HCT116 (cell line): ENCODE data around the gene TFCP2. TPM values are rescaled to one million over a fixed set of nuclear protein-coding genes. Genes with fewer than 3 reads are reported as not detected.

ENCODE experiments used
- ATAC-seq: fragments of 200-7000 bp; cut with Tn5 transposase; 2 replicates; pipeline ENCODE4 v1.9.1; 2020; ENCODE audit warnings: mild to moderate bottlenecking, moderate library complexity
- BruUV-seq: library from RNA; stranded (reverse); fragments of 400-500 nt; replicated peaks from 2 replicates; lab custom pipeline; 2021; lab: Mats Ljungman, UMichigan
- CTCF ChIA-PET: fragments of 300-600 bp; sonication (Branson Sonifier 250); formaldehyde crosslinking; loops from one replicate; lab custom pipeline; 2021; ENCODE audit warnings: antibody characterized with exemption; lab: Charles Lee
- POLR2A ChIA-PET: fragments of 300-600, 350-600 bp; sonication (Branson Sonifier 250); formaldehyde crosslinking; loops from one replicate; lab custom pipeline; 2021; ENCODE audit warnings: antibody characterized with exemption; lab: Charles Lee
- RAD21 ChIA-PET, 2 experiments: fragments of 300-600 bp; sonication (Branson Sonifier 250); formaldehyde crosslinking; loops; one replicate each; lab custom pipeline; 2023; ENCODE audit warnings: low total read pairs in 2 of 2; ENCODE audit not compliant: uncharacterized antibody in 2 of 2, unreplicated experiment in 2 of 2, low non-redundant PET in 1 of 2; lab: Charles Lee
- DNase-seq: peaks from one replicate; pipeline ENCODE4 v3.0.0-alpha.2; 2010; ENCODE audit warnings: low read depth, low spot score
- H2AFZ ChIP-seq: fragments of 200-600 bp; shearing (Covaris generic), sonication (generic); 2 replicates; pipeline ENCODE4 v1.6.1; 2017; ENCODE audit warnings: low read depth, mixed run types, mixed read lengths, antibody characterized with exemption, low read length; ENCODE audit not compliant: poor library complexity, severe bottlenecking
- H3K27ac ChIP-seq: 2 replicates; pipeline ENCODE4 v1.5.1; 2012; ENCODE audit warnings: low read depth, low read length
- H3K27me3 ChIP-seq: fragments of 200-600 bp; sonication (generic); 2 replicates; pipeline ENCODE4 v1.6.1; 2016; ENCODE audit warnings: mixed run types, low read length, mixed read lengths; ENCODE audit not compliant: insufficient read depth
- H3K36me3 ChIP-seq, 2 experiments: fragments of 200-500 bp in 1 of 2; fragments of 200-600 bp in 1 of 2; sonication (Bioruptor generic) in 1 of 2; sonication (generic) in 1 of 2; 2 replicates each; pipeline versions ENCODE4 v1.5.1 to v1.6.1; 2014 to 2016; ENCODE audit warnings: low read length in 2 of 2, inconsistent platforms in 1 of 2, mixed read lengths in 1 of 2, mixed run types in 1 of 2; ENCODE audit not compliant: insufficient read depth in 2 of 2, control insufficient read depth in 1 of 2
- H3K4me1 ChIP-seq, 2 experiments: fragments of 200-600 bp in 1 of 2; sonication (generic) in 1 of 2; 2 replicates each; pipeline versions ENCODE4 v1.5.1 to v1.6.1; 2012 to 2017; ENCODE audit warnings: low read length in 2 of 2, inconsistent platforms in 1 of 2, mild to moderate bottlenecking in 1 of 2, mixed read lengths in 1 of 2, mixed run types in 1 of 2, moderate library complexity in 1 of 2; ENCODE audit not compliant: insufficient read depth in 2 of 2, control insufficient read depth in 1 of 2
- H3K4me2 ChIP-seq: fragments of 200-600 bp; sonication (generic); 2 replicates; pipeline ENCODE4 v1.6.1; 2017; ENCODE audit warnings: mixed run types, low read length, mixed read lengths
- H3K4me3 ChIP-seq, 2 experiments: fragments of 200-600 bp in 1 of 2; sonication (generic) in 1 of 2; replicated peaks in 1 of 2; 2 replicates each; pipeline ENCODE4 v1.5.1; 2011 to 2016; ENCODE audit warnings: low read length in 2 of 2, control low read depth in 1 of 2, low read depth in 1 of 2, mild to moderate bottlenecking in 1 of 2, mixed read lengths in 1 of 2, mixed run types in 1 of 2
- H3K79me2 ChIP-seq: fragments of 200-600 bp; sonication (generic); 2 replicates; pipeline ENCODE4 v1.6.1; 2017; ENCODE audit warnings: mild to moderate bottlenecking, mixed run types, low read length, moderate library complexity, mixed read lengths; ENCODE audit not compliant: insufficient read depth
- H3K9ac ChIP-seq: fragments of 200-600 bp; sonication (generic); 2 replicates; pipeline ENCODE4 v1.6.1; 2016; ENCODE audit warnings: low read length, mixed read lengths
- H3K9me2 ChIP-seq: fragments of 200-600 bp; sonication (generic), shearing (Covaris generic); 2 replicates; pipeline ENCODE4 v1.6.1; 2017; ENCODE audit warnings: mixed run types, mild to moderate bottlenecking, moderate library complexity; ENCODE audit not compliant: insufficient read depth
- H3K9me3 ChIP-seq, 2 experiments: fragments of 200-500 bp in 1 of 2; fragments of 200-600 bp in 1 of 2; sonication (Bioruptor generic) in 1 of 2; sonication (generic) in 1 of 2; 2 replicates each; pipeline ENCODE4 v1.6.1; 2014 to 2017; ENCODE audit warnings: low read length in 2 of 2, mixed read lengths in 2 of 2, inconsistent platforms in 1 of 2, low read depth in 1 of 2, mild to moderate bottlenecking in 1 of 2, mixed run types in 1 of 2, moderate library complexity in 1 of 2; ENCODE audit not compliant: control insufficient read depth in 1 of 2, insufficient read depth in 1 of 2
- H4K20me1 ChIP-seq: fragments of 200-600 bp; sonication (generic), shearing (Covaris generic); 2 replicates; pipeline ENCODE4 v1.6.1; 2017; ENCODE audit warnings: mixed run types, mild to moderate bottlenecking, moderate library complexity; ENCODE audit not compliant: insufficient read depth
- ATF3 ChIP-seq: IDR thresholded peaks from 2 replicates; pipeline ENCODE4 v1.6.1; 2012
- CTCF ChIP-seq, 3 experiments: fragments of 200-600 bp in 1 of 3; sonication (generic) in 1 of 3; IDR thresholded peaks in 2 of 3; conservative IDR thresholded peaks in 1 of 3; 2 replicates each; pipeline ENCODE4 v1.5.1; 2012 to 2017; ENCODE audit warnings: low read depth in 2 of 3, low read length in 2 of 3, antibody characterized with exemption in 1 of 3, borderline replicate concordance in 1 of 3, control low read depth in 1 of 3, mild to moderate bottlenecking in 1 of 3, mixed read lengths in 1 of 3, mixed run types in 1 of 3, moderate library complexity in 1 of 3; ENCODE audit not compliant: insufficient read depth in 1 of 3
- EZH2 ChIP-seq: fragments of 200-600 bp; sonication (generic); IDR thresholded peaks from 2 replicates; pipeline ENCODE4 v1.6.1; 2017; ENCODE audit warnings: antibody characterized with exemption, mixed run types
- EZH2phosphoT487 ChIP-seq: fragments of 200-600 bp; IDR thresholded peaks from 2 replicates; pipeline ENCODE4 v1.6.1; 2018; ENCODE audit warnings: antibody characterized with exemption, borderline replicate concordance
- FOSL1 ChIP-seq: IDR thresholded peaks from 2 replicates; pipeline ENCODE4 v1.6.1; 2012; ENCODE audit warnings: low read depth
- JUND ChIP-seq: IDR thresholded peaks from 2 replicates; pipeline ENCODE4 v1.6.1; 2012
- RAD21 ChIP-seq: IDR thresholded peaks from 2 replicates; pipeline ENCODE4 v1.6.1; 2012; ENCODE audit warnings: low read depth, mild to moderate bottlenecking
- REST ChIP-seq: IDR thresholded peaks from 2 replicates; pipeline ENCODE4 v1.6.1; 2012; ENCODE audit warnings: low read depth
- TCF7L2 ChIP-seq: IDR thresholded peaks from 2 replicates; pipeline ENCODE4 v1.7.0; 2011; ENCODE audit warnings: borderline replicate concordance, inconsistent platforms; ENCODE audit not compliant: insufficient read depth, insufficient read length; ENCODE audit errors: extremely low read depth
- YY1 ChIP-seq: IDR thresholded peaks from 2 replicates; pipeline ENCODE4 v1.6.1; 2011; ENCODE audit warnings: low read length, low read depth, moderate library complexity, mild to moderate bottlenecking; ENCODE audit not compliant: insufficient replicate concordance; ENCODE audit errors: extremely low read depth
- intact Hi-C: fragments of 100-400 bp; cut with micrococcal nuclease; formaldehyde crosslinking; loops from 2 replicates; pipeline ENCODE4 v1.10.0; 2022
- total RNA-seq: library from RNA; stranded (reverse); gene quantifications from one replicate; pipeline ENCODE4 v1.2.1, GENCODE V29; 2021; ENCODE audit not compliant: unreplicated experiment

The TFCP2 gene
- total RNA-seq, 1 experiment from 2014 or later: 31.6 TPM

- Histone ChIP-seq H3K27me3 (no peaks in the 10 kb centered on the region), H4K20me1 (no peaks in the 10 kb centered on the region), H3K79me2 (no peaks in the 10 kb centered on the region), H3K9me3 (no peaks in the 10 kb centered on the region), H3K9me2 (no peaks in the 10 kb centered on the region), H3K4me1 (peaks cover 12 to 20% of the 10 kb centered on the region in 2 experiments), H3K4me2 (no peak overlapping the region), H3K36me3 (no peaks in the 10 kb centered on the region), H3K4me3 (no peak overlapping the region), H3K27ac (no peak overlapping the region), H2AFZ (no peak overlapping the region), H3K9ac (no peak overlapping the region)
- intact Hi-C loops: no loop called here
- TF ChIP-seq ATF3 (no peak), JUND (no peak), TCF7L2 (no peak), YY1 (no peak), REST (no peak), RAD21 (no peak)
- ATAC-seq: no peak
- ChIA-PET RAD21 (no interaction called here), CTCF (no interaction called here), POLR2A (no interaction called here)
- DNase-seq: no peak
- no TSS peak for BruUV-seq
These were observed 29.8 kb upstream of the TFCP2 start for GRCh38 chr12:51202718-51203117.

- BruUV-seq: no TSS peak
- TF ChIP-seq FOSL1 (no peak), CTCF (IDR thresholded peaks at IDR 0.05 in 2 of 3, conservative IDR thresholded peaks at IDR 0.05 in 1 of 3; ENCODE audit: borderline replicate concordance in 1 of 3, insufficient read depth in 1 of 3, low read depth in 2 of 3, low read length in 2 of 3) (no peak), EZH2 (no peak), YY1 (no peak), EZH2phosphoT487 (no peak)
- TF ChIP-seq, all 23 proteins: peak for 0
- H4K20me1 ChIP-seq: no peaks in the 10 kb centered on the region
- no peak overlapping the region for H3K4me3 ChIP-seq
- no peak overlapping the region for H2AFZ ChIP-seq
- RAD21 ChIA-PET: no interaction called here
- POLR2A ChIA-PET: no interaction called here
- no peaks in the 10 kb centered on the region for H3K9me2 ChIP-seq
- no peak for DNase-seq
- H3K9ac ChIP-seq: no peak overlapping the region
- no peaks in the 10 kb centered on the region for H3K79me2 ChIP-seq
- peaks cover 12 to 20% of the 10 kb centered on the region in 2 experiments for H3K4me1 ChIP-seq
- H3K27me3 ChIP-seq: no peaks in the 10 kb centered on the region
- H3K9me3 ChIP-seq: no peaks in the 10 kb centered on the region
- H3K36me3 ChIP-seq: no peaks in the 10 kb centered on the region
- peak; percentile 56 for ATAC-seq
- intact Hi-C loops: no loop called here
- CTCF ChIA-PET: no interaction called here
- no peak overlapping the region for H3K27ac ChIP-seq
- H3K4me2 ChIP-seq: peak overlapping the region; percentile 42; the same call in 1 of the 2 replicates
These were observed 27.9 kb upstream of the TFCP2 start for GRCh38 chr12:51200806-51201205.
